Kidney (tissue), 14 donors: ENCODE measurements around the gene IGFBP2. TPM values are rescaled to one million over a fixed set of nuclear protein-coding genes. Genes with fewer than 3 reads are reported as not detected.

Source experiments
- DNase-seq, 5 donors: peaks; one replicate each; pipeline ENCODE4 v3.0.0-alpha.2; 2013 to 2020
- FAIRE-seq: peaks from 2 replicates; lab custom pipeline; 2012; peaks lifted over from hg19 to GRCh38; lab: Jason Lieb, UNC
- H3K27ac ChIP-seq, 2 donors: one replicate each; pipeline ENCODE4 v1.7.0; 2013; ENCODE audit warnings: low read depth in 2 of 2, low read length in 2 of 2, inconsistent platforms in 1 of 2
- H3K27me3 ChIP-seq: one replicate; pipeline ENCODE4 v1.7.1; 2013; ENCODE audit warnings: low read length, inconsistent platforms; ENCODE audit not compliant: control insufficient read depth, insufficient read depth
- H3K36me3 ChIP-seq, 3 donors: one replicate each; pipeline versions ENCODE4 v1.7.0 to v1.7.1; 2013; ENCODE audit warnings: low read length in 3 of 3, control low read depth in 1 of 3, inconsistent platforms in 1 of 3; ENCODE audit not compliant: insufficient read depth in 3 of 3, control insufficient read depth in 2 of 3
- H3K4me1 ChIP-seq, 3 donors: one replicate each; pipeline versions ENCODE4 v1.7.0 to v1.7.1; 2013; ENCODE audit warnings: low read length in 3 of 3, inconsistent platforms in 1 of 3, low read depth in 1 of 3; ENCODE audit not compliant: control insufficient read depth in 2 of 3, insufficient read depth in 2 of 3
- H3K4me3 ChIP-seq, 3 donors: one replicate each; pipeline versions ENCODE4 v1.7.0 to v1.8.1; 2013; ENCODE audit warnings: low read length in 3 of 3, control low read depth in 1 of 3, inconsistent platforms in 1 of 3
- H3K9ac ChIP-seq, 3 donors: one replicate each; pipeline versions ENCODE4 v1.7.0 to v1.7.1; 2013; ENCODE audit warnings: low read length in 3 of 3, control low read depth in 1 of 3, inconsistent platforms in 1 of 3
- H3K9me3 ChIP-seq, 3 donors: one replicate each; pipeline versions ENCODE4 v1.7.0 to v1.7.1; 2013; ENCODE audit warnings: low read length in 3 of 3, control low read depth in 1 of 3, inconsistent platforms in 1 of 3; ENCODE audit not compliant: control insufficient read depth in 2 of 3, insufficient read depth in 1 of 3
- CTCF ChIP-seq: IDR thresholded peaks from 3 replicates; pipeline ENCODE4 v1.5.1; 2012; ENCODE audit warnings: mild to moderate bottlenecking, moderate library complexity, borderline replicate concordance; ENCODE audit not compliant: insufficient read depth; ENCODE audit errors: extremely low read depth
- intact Hi-C: fragments of 100-400 bp; cut with DNase I; formaldehyde crosslinking; loops from one replicate; pipeline ENCODE4 v1.11.1; 2022
- polyA plus RNA-seq: library from polyadenylated mRNA; stranded (reverse); fragments of 350-450 nt; fragmentation: Illumina TruSeq; extraction: RNeasy Lipid Tissue Mini Kit (QIAGEN cat#74804); gene quantifications from one replicate; pipeline ENCODE4 v1.2.3, GENCODE V29; 2014; ENCODE audit warnings: low read depth, low replicate concordance; ENCODE audit not compliant: insufficient read depth
- total RNA-seq: library from RNA; stranded (reverse); fragmentation: NEBNext Ultra II Directional; extraction: Animal tissue kit (Norgen Biotek cat#: 25700); gene quantifications from one replicate; pipeline ENCODE4 v1.2.1, GENCODE V29; 2021
- donor health status: control.
- donor health status: control.
- donor health status: control.
- donor health status: control.
- donor health status: control.
- donor health status: DM: yes; HTN: yes; CAD: no.
- donor health status: Normal renal cell carcinoma (clear cell type).

Gene IGFBP2
- total and polyA plus RNA-seq, 2 donors from 2014 or later, result 53.7 to 369 TPM

GRCh38 chr2:216657086-216657855, 24.1 kb downstream of the IGFBP2 start:
- peak in 1 of 5 donors; percentile 52 for DNase-seq
- no peak for TF ChIP-seq CTCF
- H3K27me3 ChIP-seq, result no peaks in the 10 kb centered on the region
- intact Hi-C loops, result no loop called here
- no peak overlapping the region for H3K9ac ChIP-seq
- H3K9me3 ChIP-seq, result no peaks in the 10 kb centered on the region
- peaks cover 0 to 6% (median 3%) of the 10 kb centered on the region in 3 donors for H3K4me1 ChIP-seq
- no peak overlapping the region for H3K4me3 ChIP-seq
- H3K27ac ChIP-seq, result no peak overlapping the region
- H3K36me3 ChIP-seq, result no peaks in the 10 kb centered on the region
- FAIRE-seq, result no peak

- Histone ChIP-seq H3K27me3 (no peaks in the 10 kb centered on the region), H3K9ac (no peak overlapping the region), H3K27ac (no peak overlapping the region), H3K36me3 (no peaks in the 10 kb centered on the region), H3K4me3 (no peak overlapping the region), H3K9me3 (no peaks in the 10 kb centered on the region), H3K4me1 (peaks cover 0 to 6% (median 3%) of the 10 kb centered on the region in 3 donors)
- DNase-seq (peak in 3 of 5 donors; percentile 61 to 82 (median 79)), FAIRE-seq (no peak)
- TF ChIP-seq CTCF, result no peak
- intact Hi-C loops, result no loop called here
Observed at GRCh38 chr2:216657980-216658379, 24.8 kb downstream of the IGFBP2 start.

GRCh38 chr2:216658757-216659156, 25.5 kb downstream of the IGFBP2 start:
- no peaks in the 10 kb centered on the region for H3K27me3 ChIP-seq
- H3K27ac ChIP-seq, result no peak overlapping the region
- FAIRE-seq (no peak), DNase-seq (no peak)
- intact Hi-C loops, result no loop called here
- H3K9ac ChIP-seq, result no peak overlapping the region
- TF ChIP-seq CTCF, result no peak
- H3K4me3 ChIP-seq, result no peak overlapping the region
- H3K9me3 ChIP-seq, result no peaks in the 10 kb centered on the region
- peaks cover 0 to 6% (median 3%) of the 10 kb centered on the region in 3 donors for H3K4me1 ChIP-seq
- no peaks in the 10 kb centered on the region for H3K36me3 ChIP-seq

- FAIRE-seq (no peak), DNase-seq (peak in 3 of 5 donors; percentile 25 to 32 (median 29))
- Histone ChIP-seq H3K27ac (no peak overlapping the region), H3K36me3 (no peaks in the 10 kb centered on the region), H3K27me3 (no peaks in the 10 kb centered on the region), H3K4me3 (no peak overlapping the region), H3K4me1 (peaks cover 0 to 3% (median 3%) of the 10 kb centered on the region in 3 donors), H3K9ac (no peak overlapping the region), H3K9me3 (no peaks in the 10 kb centered on the region)
- no peak for TF ChIP-seq CTCF
- intact Hi-C loops, result no loop called here
Observed at GRCh38 chr2:216659276-216659675, 26.1 kb downstream of the IGFBP2 start.
